Skeletal muscle satellite cell (primary cell): ENCODE data around the gene IL17REL.
A peak's percentile ranks its signal among the peaks of the same experiment; 100 is the strongest.

Source experiments
- H3K27me3 ChIP-seq: 2 replicates; pipeline ENCODE4 v1.7.0; 2013; ENCODE audit warnings: low read length; ENCODE audit not compliant: control insufficient read depth, insufficient read depth
- H3K36me3 ChIP-seq: 2 replicates; pipeline ENCODE4 v1.7.0; 2013; ENCODE audit warnings: mild to moderate bottlenecking, control low read depth, low read length; ENCODE audit not compliant: insufficient read depth
- H3K4me1 ChIP-seq: 2 replicates; pipeline ENCODE4 v1.7.0; 2013; ENCODE audit warnings: low read length; ENCODE audit not compliant: control insufficient read depth, insufficient read depth
- H3K4me2 ChIP-seq: 2 replicates; pipeline ENCODE4 v1.7.0; 2013; ENCODE audit warnings: mild to moderate bottlenecking, low read length
- H3K4me3 ChIP-seq: 2 replicates; pipeline ENCODE4 v1.7.0; 2013; ENCODE audit warnings: low read length
- H3K9ac ChIP-seq: 2 replicates; pipeline ENCODE4 v1.7.0; 2013; ENCODE audit warnings: mild to moderate bottlenecking, low read depth, low read length, moderate library complexity
- H3K9me3 ChIP-seq: replicated peaks from 2 replicates; pipeline ENCODE4 v1.7.0; 2013; ENCODE audit warnings: mild to moderate bottlenecking, control low read depth, low read length

The IL17REL gene

GRCh38 chr22:49964136-49965090, 48.2 kb downstream of the IL17REL start:
- Histone ChIP-seq H3K4me1 (peaks cover 41% of the 10 kb centered on the region), H3K4me3 (no peak overlapping the region), H3K36me3 (peaks cover 24% of the 10 kb centered on the region), H3K9ac (no peak overlapping the region), H3K27me3 (no peaks in the 10 kb centered on the region), H3K9me3 (no peaks in the 10 kb centered on the region), H3K4me2 (no peak overlapping the region)

- H3K4me3 ChIP-seq: no peak overlapping the region
- no peak overlapping the region for H3K9ac ChIP-seq
- peaks cover 42% of the 10 kb centered on the region for H3K4me1 ChIP-seq
Measured at GRCh38 chr22:49963647-49964026, 48.9 kb downstream of the IL17REL start.

GRCh38 chr22:49962751-49963646, 49.6 kb downstream of the IL17REL start:
- H3K4me1 ChIP-seq: peaks cover 41% of the 10 kb centered on the region
- H3K9me3 ChIP-seq: no peaks in the 10 kb centered on the region
- peak overlapping the region; percentile 88 for H3K4me2 ChIP-seq
- H3K27me3 ChIP-seq: no peaks in the 10 kb centered on the region
- H3K9ac ChIP-seq: peak overlapping the region; percentile 79
- H3K36me3 ChIP-seq: peaks cover 24% of the 10 kb centered on the region
- H3K4me3 ChIP-seq: peak overlapping the region; percentile 73

More at GRCh38 chr22:49963647-49964026, 48.9 kb downstream of the IL17REL start:
- H3K9me3 ChIP-seq: no peaks in the 10 kb centered on the region
- H3K4me2 ChIP-seq: peak overlapping the region; percentile 19
- H3K36me3 ChIP-seq: peaks cover 24% of the 10 kb centered on the region
- H3K27me3 ChIP-seq: no peaks in the 10 kb centered on the region

- no peaks in the 10 kb centered on the region for H3K27me3 ChIP-seq
- peak overlapping the region; percentile 94 for H3K9ac ChIP-seq
- peak overlapping the region; percentile 78 for H3K4me3 ChIP-seq
- peaks cover 32% of the 10 kb centered on the region for H3K4me1 ChIP-seq
- peaks cover 24% of the 10 kb centered on the region for H3K36me3 ChIP-seq
- peak overlapping the region; percentile 96 for H3K4me2 ChIP-seq
- H3K9me3 ChIP-seq: no peaks in the 10 kb centered on the region
Measured at GRCh38 chr22:49962012-49962750, 50.4 kb downstream of the IL17REL start.

- Histone ChIP-seq H3K4me2 (peak overlapping the region; percentile 96), H3K36me3 (peaks cover 24% of the 10 kb centered on the region), H3K4me3 (peak overlapping the region; percentile 78), H3K9me3 (no peaks in the 10 kb centered on the region), H3K27me3 (no peaks in the 10 kb centered on the region), H3K4me1 (peaks cover 27% of the 10 kb centered on the region), H3K9ac (peak overlapping the region; percentile 94)
Measured at GRCh38 chr22:49961601-49962011, 51.0 kb downstream of the IL17REL start.

GRCh38 chr22:49961005-49961600, 51.5 kb downstream of the IL17REL start:
- Histone ChIP-seq H3K4me2 (peak overlapping the region; percentile 96), H3K36me3 (peaks cover 24% of the 10 kb centered on the region), H3K27me3 (no peaks in the 10 kb centered on the region), H3K9ac (peak overlapping the region; percentile 94), H3K4me1 (peaks cover 23% of the 10 kb centered on the region), H3K4me3 (peak overlapping the region; percentile 78), H3K9me3 (no peaks in the 10 kb centered on the region)

GRCh38 chr22:49960159-49961004, 52.2 kb downstream of the IL17REL start, which contains the start of gene PIM3:
TSS of gene PIM3 (plus strand) at chr22:49960772. CDS start at chr22:49960948, 176 bp downstream.
- H3K4me3 ChIP-seq: peak within 1 kb of the TSS; percentile 78
- H3K36me3 ChIP-seq: peaks cover 24% of the 10 kb centered on the region
- no peaks in the 10 kb centered on the region for H3K9me3 ChIP-seq
- H3K4me1 ChIP-seq: peaks cover 23% of the 10 kb centered on the region
- H3K9ac ChIP-seq: peak within 1 kb of the TSS; percentile 94
- no peaks in the 10 kb centered on the region for H3K27me3 ChIP-seq
- H3K4me2 ChIP-seq: peak within 1 kb of the TSS; percentile 96

- Histone ChIP-seq H3K9me3 (no peaks in the 10 kb centered on the region), H3K9ac (peak overlapping the region; percentile 94), H3K27me3 (no peaks in the 10 kb centered on the region), H3K4me3 (peak overlapping the region; percentile 78), H3K4me1 (peaks cover 23% of the 10 kb centered on the region), H3K36me3 (peaks cover 24% of the 10 kb centered on the region), H3K4me2 (peak overlapping the region; percentile 96)
Measured at GRCh38 chr22:49959782-49960158, 52.8 kb downstream of the IL17REL start.

GRCh38 chr22:49958931-49959781, 53.4 kb downstream of the IL17REL start:
- peak overlapping the region; percentile 78 for H3K4me3 ChIP-seq
- no peak overlapping the region for H3K9ac ChIP-seq
- peaks cover 27% of the 10 kb centered on the region for H3K4me1 ChIP-seq
- H3K4me2 ChIP-seq: peak overlapping the region; percentile 96
- H3K9me3 ChIP-seq: no peaks in the 10 kb centered on the region
- no peaks in the 10 kb centered on the region for H3K27me3 ChIP-seq
- peaks cover 19% of the 10 kb centered on the region for H3K36me3 ChIP-seq
